Tibial nerve (tissue), 4 donors: ENCODE data around the gene TBCD.

ENCODE experiments used
- CTCF ChIP-seq, 5 experiments: fragments of 200-600 bp in 3 of 5; fragments of 450-650 bp in 2 of 5; sonication (generic) in 3 of 5; IDR thresholded peaks; one replicate each; pipeline ENCODE4 v1.5.1; 2016 to 2019; ENCODE audit warnings: antibody characterized with exemption in 5 of 5, mild to moderate bottlenecking in 3 of 5, moderate library complexity in 2 of 5
- EP300 ChIP-seq, 2 donors: sonication (generic); formaldehyde crosslinking; IDR thresholded peaks; one replicate each; pipeline ENCODE4 v1.6.1; 2017; ENCODE audit warnings: antibody characterized with exemption in 2 of 2, mild to moderate bottlenecking in 1 of 2
- POLR2A ChIP-seq, 2 donors: fragments of 450-650 bp; IDR thresholded peaks; one replicate each; pipeline ENCODE4 v1.6.1; 2017; ENCODE audit warnings: antibody characterized with exemption in 2 of 2, mild to moderate bottlenecking in 2 of 2, moderate library complexity in 2 of 2

GRCh38 chr17:82776454-82776853, 24.6 kb downstream of the TBCD start:
- TF ChIP-seq CTCF (IDR thresholded peaks at IDR 0.05) (no peak), POLR2A (IDR thresholded peaks at IDR 0.05) (no peak), EP300 (IDR thresholded peaks at IDR 0.05) (no peak)
